ENCODE data around the gene TMEM115. TPM values are rescaled to one million over a fixed set of nuclear protein-coding genes. Genes with fewer than 3 reads are reported as not detected.

The TMEM115 gene
- total and polyA plus RNA-seq, 2 of the 13 experiments (the other 11 are each of a cell fraction or from before 2014, with no cell fraction given): 22.1 to 30.7 TPM

GRCh38 chr3:50321336-50322114 lies 37.8 kb downstream of the TMEM115 start (continued):
- TF ChIP-seq RCOR2 (CRISPR knock-in tag; IDR thresholded peaks at IDR 0.05): no peak
- peak; percentile 46; the same call in 1 of the 2 replicates for TF ChIP-seq THAP9 (CRISPR knock-in tag; IDR thresholded peaks at IDR 0.05; ENCODE audit: borderline replicate concordance)
- TF ChIP-seq TBP (CRISPR knock-in tag; IDR thresholded peaks at IDR 0.05): no peak
- peak; percentile 52; the same call in 1 of the 2 replicates for TF ChIP-seq ZSCAN20 (CRISPR knock-in tag; IDR thresholded peaks at IDR 0.05; ENCODE audit: borderline replicate concordance)
- TF ChIP-seq HMGA1 (CRISPR knock-in tag; conservative IDR thresholded peaks at IDR 0.05): no peak
- no peak; the same call in 1 of the 2 replicates for TF ChIP-seq HCFC1 (IDR thresholded peaks at IDR 0.05; ENCODE audit: low read depth, low read length)
- TF ChIP-seq ZNF724P (CRISPR knock-in tag; IDR thresholded peaks at IDR 0.05; ENCODE audit: borderline replicate concordance): 0 out of 2 replicates have a peak, but pooled peaks have one; percentile 56
- TF ChIP-seq TEF (CRISPR knock-in tag; IDR thresholded peaks at IDR 0.05): no peak
- peak; percentile 41 for TF ChIP-seq CBX1 (IDR thresholded peaks at IDR 0.05; ENCODE audit: low read depth)
- peak; percentile 68 for TF ChIP-seq ZNF609 (CRISPR knock-in tag; IDR thresholded peaks at IDR 0.05; ENCODE audit: borderline replicate concordance)
- no peak for TF ChIP-seq EZH2 (conservative IDR thresholded peaks at IDR 0.05; ENCODE audit: low read depth, low read length)
- TF ChIP-seq ZNF615 (CRISPR knock-in tag; IDR thresholded peaks at IDR 0.05; ENCODE audit: borderline replicate concordance): peak; percentile 73; the same call in 1 of the 2 replicates
- no peak for TF ChIP-seq SNAPC4 (CRISPR knock-in tag; IDR thresholded peaks at IDR 0.05)
- TF ChIP-seq ZNF737 (CRISPR knock-in tag; IDR thresholded peaks at IDR 0.05; ENCODE audit: borderline replicate concordance): no peak
- TF ChIP-seq ZFP36L1 (CRISPR knock-in tag; IDR thresholded peaks at IDR 0.05): no peak

Measured in HepG2 (cell line).